WTC11 (cell line): ENCODE data around the gene NME4. TPM values are rescaled to one million over a fixed set of nuclear protein-coding genes. Genes with fewer than 3 reads are reported as not detected.

ENCODE experiments used
- ATAC-seq: fragments of 200-7000 bp; cut with Tn5 transposase; 2 replicates; pipeline ENCODE4 v1.10.0; 2021; ENCODE audit warnings: mild to moderate bottlenecking, moderate library complexity
- CTCF ChIA-PET: fragments of 300-600 bp; sonication (Branson Sonifier 250); formaldehyde crosslinking; loops from one replicate; lab custom pipeline; 2021; ENCODE audit warnings: antibody characterized with exemption; lab: Charles Lee
- POLR2A ChIA-PET: fragments of 350-600 bp; sonication (Branson Sonifier 250); formaldehyde crosslinking; loops from one replicate; lab custom pipeline; 2021; ENCODE audit warnings: antibody characterized with exemption; lab: Charles Lee
- DNase-seq: peaks from one replicate; pipeline ENCODE4 v3.0.0; 2021; ENCODE audit warnings: low spot score
- H3K27ac Mint-ChIP-seq: 2 replicates; pipeline ENCODE4 v1.8.0; 2021; ENCODE audit warnings: mixed read lengths
- H3K27me3 Mint-ChIP-seq: 2 replicates; pipeline ENCODE4 v1.8.0; 2021; ENCODE audit warnings: low read depth, mild to moderate bottlenecking, moderate library complexity, mixed read lengths
- H3K36me3 Mint-ChIP-seq: 2 replicates; pipeline ENCODE4 v1.8.0; 2021; ENCODE audit warnings: mixed read lengths
- H3K4me1 Mint-ChIP-seq: 2 replicates; pipeline ENCODE4 v1.8.0; 2022; ENCODE audit warnings: mixed read lengths
- H3K4me3 Mint-ChIP-seq: 2 replicates; pipeline ENCODE4 v1.8.0; 2021; ENCODE audit warnings: mild to moderate bottlenecking, moderate library complexity, mixed read lengths
- H3K9me3 Mint-ChIP-seq: 2 replicates; pipeline ENCODE4 v1.8.0; 2021; ENCODE audit warnings: mixed read lengths
- NR2C2 ChIP-seq: sonication (generic); formaldehyde crosslinking; IDR thresholded peaks from 2 replicates; pipeline ENCODE4 v1.8.0; 2022; ENCODE audit warnings: mild to moderate bottlenecking, missing genetic modification reagents
- RORB ChIP-seq: fragments of 250-450 bp; sonication (Bioruptor Pico); IDR thresholded peaks from 2 replicates; pipeline ENCODE4 v1.9.0; 2021; ENCODE audit warnings: mild to moderate bottlenecking
- SP1 ChIP-seq: sonication (generic); formaldehyde crosslinking; conservative IDR thresholded peaks from 2 replicates; pipeline ENCODE4 v1.8.1; 2022; ENCODE audit warnings: missing genetic modification reagents
- TP53 ChIP-seq: sonication (generic); formaldehyde crosslinking; IDR thresholded peaks from 2 replicates; pipeline ENCODE4 v1.8.1; 2023; ENCODE audit warnings: mild to moderate bottlenecking, missing genetic modification reagents
- total RNA-seq: library from RNA; stranded (reverse); gene quantifications from 3 replicates; pipeline ENCODE4 v1.2.3, GENCODE V29; 2021
- TF ChIP-seq, protein P1 (sequence below): sonication (generic); formaldehyde crosslinking; IDR thresholded peaks from 2 replicates; pipeline ENCODE4 v1.8.0; 2023; ENCODE audit warnings: missing genetic modification reagents, mild to moderate bottlenecking, borderline replicate concordance
- TF ChIP-seq, protein P2 (sequence below): sonication (generic); formaldehyde crosslinking; IDR thresholded peaks from 2 replicates; pipeline ENCODE4 v1.8.1; 2023; ENCODE audit warnings: mild to moderate bottlenecking, missing genetic modification reagents, moderate library complexity
- TF ChIP-seq, protein P3 (sequence below): fragments of 250-450 bp; sonication (Bioruptor Pico); IDR thresholded peaks from 2 replicates; pipeline ENCODE4 v1.9.0; 2021; ENCODE audit warnings: mild to moderate bottlenecking, borderline replicate concordance
- TF ChIP-seq, protein P4 (sequence below): fragments of 250-450 bp; sonication (Bioruptor Pico); IDR thresholded peaks from 2 replicates; pipeline ENCODE4 v1.9.0; 2021; ENCODE audit warnings: mild to moderate bottlenecking
- TF ChIP-seq, protein P5 (sequence below): sonication (generic); formaldehyde crosslinking; IDR thresholded peaks from 2 replicates; pipeline ENCODE4 v1.8.0; 2022; ENCODE audit warnings: mild to moderate bottlenecking, missing genetic modification reagents
- TF ChIP-seq, protein P6 (sequence below): sonication (generic); formaldehyde crosslinking; IDR thresholded peaks from 2 replicates; pipeline ENCODE4 v1.8.1; 2023; ENCODE audit warnings: mild to moderate bottlenecking, moderate library complexity, missing genetic modification reagents

Gene NME4
- total RNA-seq, 1 experiment from 2014 or later, result 467 TPM

DNA sequence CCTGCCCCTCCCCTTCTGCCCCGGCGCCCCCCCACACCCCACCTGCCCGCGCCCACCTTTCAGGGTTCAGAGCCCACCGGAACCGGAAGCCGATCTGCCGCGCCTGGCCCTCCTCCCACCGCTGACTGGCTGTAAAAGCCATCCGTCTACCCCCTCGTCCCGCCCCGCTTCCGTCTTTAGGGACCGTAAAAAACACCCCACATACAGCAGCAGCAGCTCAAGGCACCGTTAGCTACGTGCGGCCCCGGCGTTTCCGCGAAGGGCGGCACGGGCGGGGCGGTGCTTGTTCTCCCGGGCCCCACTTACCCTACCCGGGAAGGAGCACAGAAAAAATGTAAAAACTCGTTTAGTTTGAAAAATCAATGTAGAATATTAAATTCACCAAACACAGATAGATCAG is 26.6 kb upstream of the NME4 start, which contains the start of gene MRPL28 (continued):
- TF ChIP-seq, protein P1, sequence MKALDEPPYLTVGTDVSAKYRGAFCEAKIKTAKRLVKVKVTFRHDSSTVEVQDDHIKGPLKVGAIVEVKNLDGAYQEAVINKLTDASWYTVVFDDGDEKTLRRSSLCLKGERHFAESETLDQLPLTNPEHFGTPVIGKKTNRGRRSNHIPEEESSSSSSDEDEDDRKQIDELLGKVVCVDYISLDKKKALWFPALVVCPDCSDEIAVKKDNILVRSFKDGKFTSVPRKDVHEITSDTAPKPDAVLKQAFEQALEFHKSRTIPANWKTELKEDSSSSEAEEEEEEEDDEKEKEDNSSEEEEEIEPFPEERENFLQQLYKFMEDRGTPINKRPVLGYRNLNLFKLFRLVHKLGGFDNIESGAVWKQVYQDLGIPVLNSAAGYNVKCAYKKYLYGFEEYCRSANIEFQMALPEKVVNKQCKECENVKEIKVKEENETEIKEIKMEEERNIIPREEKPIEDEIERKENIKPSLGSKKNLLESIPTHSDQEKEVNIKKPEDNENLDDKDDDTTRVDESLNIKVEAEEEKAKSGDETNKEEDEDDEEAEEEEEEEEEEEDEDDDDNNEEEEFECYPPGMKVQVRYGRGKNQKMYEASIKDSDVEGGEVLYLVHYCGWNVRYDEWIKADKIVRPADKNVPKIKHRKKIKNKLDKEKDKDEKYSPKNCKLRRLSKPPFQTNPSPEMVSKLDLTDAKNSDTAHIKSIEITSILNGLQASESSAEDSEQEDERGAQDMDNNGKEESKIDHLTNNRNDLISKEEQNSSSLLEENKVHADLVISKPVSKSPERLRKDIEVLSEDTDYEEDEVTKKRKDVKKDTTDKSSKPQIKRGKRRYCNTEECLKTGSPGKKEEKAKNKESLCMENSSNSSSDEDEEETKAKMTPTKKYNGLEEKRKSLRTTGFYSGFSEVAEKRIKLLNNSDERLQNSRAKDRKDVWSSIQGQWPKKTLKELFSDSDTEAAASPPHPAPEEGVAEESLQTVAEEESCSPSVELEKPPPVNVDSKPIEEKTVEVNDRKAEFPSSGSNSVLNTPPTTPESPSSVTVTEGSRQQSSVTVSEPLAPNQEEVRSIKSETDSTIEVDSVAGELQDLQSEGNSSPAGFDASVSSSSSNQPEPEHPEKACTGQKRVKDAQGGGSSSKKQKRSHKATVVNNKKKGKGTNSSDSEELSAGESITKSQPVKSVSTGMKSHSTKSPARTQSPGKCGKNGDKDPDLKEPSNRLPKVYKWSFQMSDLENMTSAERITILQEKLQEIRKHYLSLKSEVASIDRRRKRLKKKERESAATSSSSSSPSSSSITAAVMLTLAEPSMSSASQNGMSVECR, result no peak; the same call in 1 of the 2 replicates
- TF ChIP-seq, protein P2, sequence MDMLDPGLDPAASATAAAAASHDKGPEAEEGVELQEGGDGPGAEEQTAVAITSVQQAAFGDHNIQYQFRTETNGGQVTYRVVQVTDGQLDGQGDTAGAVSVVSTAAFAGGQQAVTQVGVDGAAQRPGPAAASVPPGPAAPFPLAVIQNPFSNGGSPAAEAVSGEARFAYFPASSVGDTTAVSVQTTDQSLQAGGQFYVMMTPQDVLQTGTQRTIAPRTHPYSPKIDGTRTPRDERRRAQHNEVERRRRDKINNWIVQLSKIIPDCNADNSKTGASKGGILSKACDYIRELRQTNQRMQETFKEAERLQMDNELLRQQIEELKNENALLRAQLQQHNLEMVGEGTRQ (CRISPR knock-in tag), result no peak
- TF ChIP-seq SP1, result peak; percentile 89
- TF ChIP-seq NR2C2 (CRISPR knock-in tag), result no peak
- TF ChIP-seq TP53, result no peak
- TF ChIP-seq, protein P3, sequence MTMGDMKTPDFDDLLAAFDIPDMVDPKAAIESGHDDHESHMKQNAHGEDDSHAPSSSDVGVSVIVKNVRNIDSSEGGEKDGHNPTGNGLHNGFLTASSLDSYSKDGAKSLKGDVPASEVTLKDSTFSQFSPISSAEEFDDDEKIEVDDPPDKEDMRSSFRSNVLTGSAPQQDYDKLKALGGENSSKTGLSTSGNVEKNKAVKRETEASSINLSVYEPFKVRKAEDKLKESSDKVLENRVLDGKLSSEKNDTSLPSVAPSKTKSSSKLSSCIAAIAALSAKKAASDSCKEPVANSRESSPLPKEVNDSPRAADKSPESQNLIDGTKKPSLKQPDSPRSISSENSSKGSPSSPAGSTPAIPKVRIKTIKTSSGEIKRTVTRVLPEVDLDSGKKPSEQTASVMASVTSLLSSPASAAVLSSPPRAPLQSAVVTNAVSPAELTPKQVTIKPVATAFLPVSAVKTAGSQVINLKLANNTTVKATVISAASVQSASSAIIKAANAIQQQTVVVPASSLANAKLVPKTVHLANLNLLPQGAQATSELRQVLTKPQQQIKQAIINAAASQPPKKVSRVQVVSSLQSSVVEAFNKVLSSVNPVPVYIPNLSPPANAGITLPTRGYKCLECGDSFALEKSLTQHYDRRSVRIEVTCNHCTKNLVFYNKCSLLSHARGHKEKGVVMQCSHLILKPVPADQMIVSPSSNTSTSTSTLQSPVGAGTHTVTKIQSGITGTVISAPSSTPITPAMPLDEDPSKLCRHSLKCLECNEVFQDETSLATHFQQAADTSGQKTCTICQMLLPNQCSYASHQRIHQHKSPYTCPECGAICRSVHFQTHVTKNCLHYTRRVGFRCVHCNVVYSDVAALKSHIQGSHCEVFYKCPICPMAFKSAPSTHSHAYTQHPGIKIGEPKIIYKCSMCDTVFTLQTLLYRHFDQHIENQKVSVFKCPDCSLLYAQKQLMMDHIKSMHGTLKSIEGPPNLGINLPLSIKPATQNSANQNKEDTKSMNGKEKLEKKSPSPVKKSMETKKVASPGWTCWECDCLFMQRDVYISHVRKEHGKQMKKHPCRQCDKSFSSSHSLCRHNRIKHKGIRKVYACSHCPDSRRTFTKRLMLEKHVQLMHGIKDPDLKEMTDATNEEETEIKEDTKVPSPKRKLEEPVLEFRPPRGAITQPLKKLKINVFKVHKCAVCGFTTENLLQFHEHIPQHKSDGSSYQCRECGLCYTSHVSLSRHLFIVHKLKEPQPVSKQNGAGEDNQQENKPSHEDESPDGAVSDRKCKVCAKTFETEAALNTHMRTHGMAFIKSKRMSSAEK, result no peak
- TF ChIP-seq, protein P4, sequence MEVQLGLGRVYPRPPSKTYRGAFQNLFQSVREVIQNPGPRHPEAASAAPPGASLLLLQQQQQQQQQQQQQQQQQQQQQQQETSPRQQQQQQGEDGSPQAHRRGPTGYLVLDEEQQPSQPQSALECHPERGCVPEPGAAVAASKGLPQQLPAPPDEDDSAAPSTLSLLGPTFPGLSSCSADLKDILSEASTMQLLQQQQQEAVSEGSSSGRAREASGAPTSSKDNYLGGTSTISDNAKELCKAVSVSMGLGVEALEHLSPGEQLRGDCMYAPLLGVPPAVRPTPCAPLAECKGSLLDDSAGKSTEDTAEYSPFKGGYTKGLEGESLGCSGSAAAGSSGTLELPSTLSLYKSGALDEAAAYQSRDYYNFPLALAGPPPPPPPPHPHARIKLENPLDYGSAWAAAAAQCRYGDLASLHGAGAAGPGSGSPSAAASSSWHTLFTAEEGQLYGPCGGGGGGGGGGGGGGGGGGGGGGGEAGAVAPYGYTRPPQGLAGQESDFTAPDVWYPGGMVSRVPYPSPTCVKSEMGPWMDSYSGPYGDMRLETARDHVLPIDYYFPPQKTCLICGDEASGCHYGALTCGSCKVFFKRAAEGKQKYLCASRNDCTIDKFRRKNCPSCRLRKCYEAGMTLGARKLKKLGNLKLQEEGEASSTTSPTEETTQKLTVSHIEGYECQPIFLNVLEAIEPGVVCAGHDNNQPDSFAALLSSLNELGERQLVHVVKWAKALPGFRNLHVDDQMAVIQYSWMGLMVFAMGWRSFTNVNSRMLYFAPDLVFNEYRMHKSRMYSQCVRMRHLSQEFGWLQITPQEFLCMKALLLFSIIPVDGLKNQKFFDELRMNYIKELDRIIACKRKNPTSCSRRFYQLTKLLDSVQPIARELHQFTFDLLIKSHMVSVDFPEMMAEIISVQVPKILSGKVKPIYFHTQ, result 0 out of 2 replicates have a peak, but pooled peaks have one; percentile 21
- TF ChIP-seq, all 79 proteins: peak for 7

DNA sequence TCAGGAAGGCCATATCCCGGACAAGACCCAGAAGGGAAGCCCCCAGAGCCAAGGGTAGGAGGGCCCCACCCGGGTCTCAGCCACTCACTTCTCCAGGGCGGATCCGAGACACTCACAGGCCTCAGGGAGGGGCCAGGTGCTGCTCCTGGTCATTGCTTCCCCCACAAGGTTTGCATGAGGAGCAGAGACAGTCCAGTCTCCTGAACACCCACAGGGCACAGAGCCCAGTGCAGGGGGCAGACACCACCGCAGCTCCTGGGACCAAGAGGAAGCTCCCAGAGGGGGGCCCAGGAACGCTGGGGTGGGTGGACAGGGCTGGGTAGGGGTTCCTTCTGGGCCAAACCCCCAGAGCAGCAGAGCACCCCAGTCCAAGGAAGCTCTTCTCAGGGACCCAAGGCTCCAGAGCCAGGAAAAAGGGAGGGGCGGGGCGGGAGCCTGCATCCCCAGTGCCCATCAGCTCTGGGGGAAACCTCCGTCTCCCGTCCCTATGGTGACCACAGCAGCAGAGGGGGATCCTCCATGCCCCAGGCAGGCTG is 26.0 kb upstream of the NME4 start:
- peaks cover 11% of the 10 kb centered on the region for H3K4me1 Mint-ChIP-seq
- DNase-seq, result no peak
- H3K27ac Mint-ChIP-seq, result peak overlapping the region; percentile 96; the same call in 1 of the 2 replicates
- H3K4me3 Mint-ChIP-seq, result peak overlapping the region; percentile 71
- CTCF ChIA-PET, result interaction anchor here (0.5 to 3.4 kb wide), 16 partner anchors 9 to 305 kb away, joined by 3 to 30 read pairs (median 4); partner anchors contain the start of genes AXIN1, RAB11FIP3 and RHOT2
- H3K9me3 Mint-ChIP-seq, result no peaks in the 10 kb centered on the region
- POLR2A ChIA-PET, result interaction anchor here (0.7 to 1.6 kb wide), 6 partner anchors 8 to 319 kb away, joined by 3 to 4 read pairs (median 3); partner anchors contain the start of gene WDR24
- no peaks in the 10 kb centered on the region for H3K27me3 Mint-ChIP-seq
- ATAC-seq, result peak; percentile 3; the same call in 1 of the 2 replicates
- H3K36me3 Mint-ChIP-seq, result peaks cover 24% of the 10 kb centered on the region
- no peak for TF ChIP-seq RORB (CRISPR knock-in tag)
- TF ChIP-seq, protein P5, sequence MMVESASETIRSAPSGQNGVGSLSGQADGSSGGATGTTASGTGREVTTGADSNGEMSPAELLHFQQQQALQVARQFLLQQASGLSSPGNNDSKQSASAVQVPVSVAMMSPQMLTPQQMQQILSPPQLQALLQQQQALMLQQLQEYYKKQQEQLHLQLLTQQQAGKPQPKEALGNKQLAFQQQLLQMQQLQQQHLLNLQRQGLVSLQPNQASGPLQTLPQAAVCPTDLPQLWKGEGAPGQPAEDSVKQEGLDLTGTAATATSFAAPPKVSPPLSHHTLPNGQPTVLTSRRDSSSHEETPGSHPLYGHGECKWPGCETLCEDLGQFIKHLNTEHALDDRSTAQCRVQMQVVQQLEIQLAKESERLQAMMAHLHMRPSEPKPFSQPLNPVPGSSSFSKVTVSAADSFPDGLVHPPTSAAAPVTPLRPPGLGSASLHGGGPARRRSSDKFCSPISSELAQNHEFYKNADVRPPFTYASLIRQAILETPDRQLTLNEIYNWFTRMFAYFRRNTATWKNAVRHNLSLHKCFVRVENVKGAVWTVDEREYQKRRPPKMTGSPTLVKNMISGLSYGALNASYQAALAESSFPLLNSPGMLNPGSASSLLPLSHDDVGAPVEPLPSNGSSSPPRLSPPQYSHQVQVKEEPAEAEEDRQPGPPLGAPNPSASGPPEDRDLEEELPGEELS (CRISPR knock-in tag), result no peak
- TF ChIP-seq, protein P3, result no peak
- TF ChIP-seq, protein P6, sequence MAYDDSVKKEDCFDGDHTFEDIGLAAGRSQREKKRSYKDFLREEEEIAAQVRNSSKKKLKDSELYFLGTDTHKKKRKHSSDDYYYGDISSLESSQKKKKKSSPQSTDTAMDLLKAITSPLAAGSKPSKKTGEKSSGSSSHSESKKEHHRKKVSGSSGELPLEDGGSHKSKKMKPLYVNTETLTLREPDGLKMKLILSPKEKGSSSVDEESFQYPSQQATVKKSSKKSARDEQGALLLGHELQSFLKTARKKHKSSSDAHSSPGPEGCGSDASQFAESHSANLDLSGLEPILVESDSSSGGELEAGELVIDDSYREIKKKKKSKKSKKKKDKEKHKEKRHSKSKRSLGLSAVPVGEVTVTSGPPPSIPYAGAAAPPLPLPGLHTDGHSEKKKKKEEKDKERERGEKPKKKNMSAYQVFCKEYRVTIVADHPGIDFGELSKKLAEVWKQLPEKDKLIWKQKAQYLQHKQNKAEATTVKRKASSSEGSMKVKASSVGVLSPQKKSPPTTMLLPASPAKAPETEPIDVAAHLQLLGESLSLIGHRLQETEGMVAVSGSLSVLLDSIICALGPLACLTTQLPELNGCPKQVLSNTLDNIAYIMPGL, result no peak
